ENCODE results near the gene EMILIN3.
"Not testable (repeated sequence)": the region's sequence is repeated elsewhere in the genome, so short reads cannot be mapped to it uniquely, and the experiment has no call there.

EMILIN3 gene

GRCh38 chr20:41316602-41317545, 49.7 kb downstream of the EMILIN3 start:
- DNase-seq (ENCODE audit: low spot score) = peak; percentile 88

GRCh38 chr20:41316051-41316450, 50.6 kb downstream of the EMILIN3 start:
- no peak for DNase-seq (ENCODE audit: low spot score)

GRCh38 chr20:41314386-41314785, 52.2 kb downstream of the EMILIN3 start:
- DNase-seq (ENCODE audit: low spot score) = no peak

GRCh38 chr20:41312009-41312408, 54.6 kb downstream of the EMILIN3 start:
- DNase-seq (ENCODE audit: low spot score) = not testable (repeated sequence)
